ENCODE results near the gene PPP2R1B.

Gene PPP2R1B

DNA sequence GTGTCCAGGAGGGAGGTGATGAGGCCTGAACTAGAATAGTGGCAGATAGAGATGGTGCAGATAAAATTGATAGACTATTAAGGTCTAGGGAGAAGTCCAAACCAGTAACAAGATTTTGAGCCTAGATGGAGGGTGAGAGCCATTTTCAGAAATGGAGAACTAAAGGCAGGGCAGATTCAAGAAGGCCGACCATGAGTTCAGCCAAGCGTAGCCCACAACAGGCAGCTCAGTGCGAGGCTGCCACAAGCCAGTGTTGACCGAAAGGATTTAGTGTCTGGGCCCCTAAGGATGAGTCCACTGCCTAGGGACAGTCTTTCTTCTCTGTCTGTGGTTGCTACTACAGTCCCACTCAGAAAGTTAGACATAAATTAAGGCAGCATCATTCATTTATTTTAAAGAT lies 51.7 kb downstream of the PPP2R1B start:
- Histone ChIP-seq H3K36me3 (peaks cover 15% of the 10 kb centered on the region), H3K4me1 (ENCODE audit: control insufficient read depth in 1 of 2, insufficient read depth in 1 of 2, low read depth in 1 of 2, low read length in 1 of 2) (peaks cover 4% of the 10 kb centered on the region in 2 experiments), H3K27me3 (no peaks in the 10 kb centered on the region), H3K27ac (no peak overlapping the region), H3K9me3 (no peaks in the 10 kb centered on the region), H3K4me3 (ENCODE audit: low read depth in 1 of 2, low read length in 1 of 2) (no peak overlapping the region)
- TF ChIP-seq, protein P1, sequence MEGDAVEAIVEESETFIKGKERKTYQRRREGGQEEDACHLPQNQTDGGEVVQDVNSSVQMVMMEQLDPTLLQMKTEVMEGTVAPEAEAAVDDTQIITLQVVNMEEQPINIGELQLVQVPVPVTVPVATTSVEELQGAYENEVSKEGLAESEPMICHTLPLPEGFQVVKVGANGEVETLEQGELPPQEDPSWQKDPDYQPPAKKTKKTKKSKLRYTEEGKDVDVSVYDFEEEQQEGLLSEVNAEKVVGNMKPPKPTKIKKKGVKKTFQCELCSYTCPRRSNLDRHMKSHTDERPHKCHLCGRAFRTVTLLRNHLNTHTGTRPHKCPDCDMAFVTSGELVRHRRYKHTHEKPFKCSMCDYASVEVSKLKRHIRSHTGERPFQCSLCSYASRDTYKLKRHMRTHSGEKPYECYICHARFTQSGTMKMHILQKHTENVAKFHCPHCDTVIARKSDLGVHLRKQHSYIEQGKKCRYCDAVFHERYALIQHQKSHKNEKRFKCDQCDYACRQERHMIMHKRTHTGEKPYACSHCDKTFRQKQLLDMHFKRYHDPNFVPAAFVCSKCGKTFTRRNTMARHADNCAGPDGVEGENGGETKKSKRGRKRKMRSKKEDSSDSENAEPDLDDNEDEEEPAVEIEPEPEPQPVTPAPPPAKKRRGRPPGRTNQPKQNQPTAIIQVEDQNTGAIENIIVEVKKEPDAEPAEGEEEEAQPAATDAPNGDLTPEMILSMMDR (IDR thresholded peaks at IDR 0.05) = no peak

DNA sequence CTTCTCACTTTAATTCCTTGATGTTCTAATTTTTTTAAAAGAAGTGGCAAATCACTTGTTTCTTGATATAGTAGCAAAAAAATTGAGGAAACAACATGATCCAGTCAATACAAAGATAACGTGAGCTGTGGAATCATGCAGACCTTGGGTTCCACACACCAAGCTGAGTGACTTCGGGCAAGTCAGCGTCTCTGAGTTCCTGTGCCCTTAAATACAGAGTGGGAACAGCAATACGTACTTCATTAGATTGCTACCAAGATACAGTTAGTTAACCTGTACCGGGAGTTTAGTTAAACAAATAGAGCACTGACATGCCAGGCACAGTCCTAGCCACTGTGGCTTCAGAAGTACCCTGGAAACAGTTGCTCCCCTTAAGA lies 58.5 kb downstream of the PPP2R1B start:
- Histone ChIP-seq H3K27me3 (no peaks in the 10 kb centered on the region), H3K4me1 (ENCODE audit: control insufficient read depth in 1 of 2, insufficient read depth in 1 of 2, low read depth in 1 of 2, low read length in 1 of 2) (no peaks in the 10 kb centered on the region), H3K27ac (no peak overlapping the region), H3K36me3 (peaks cover 54% of the 10 kb centered on the region), H3K9me3 (no peaks in the 10 kb centered on the region), H3K4me3 (ENCODE audit: low read depth in 1 of 2, low read length in 1 of 2) (no peak overlapping the region)
- TF ChIP-seq, protein P1 (IDR thresholded peaks at IDR 0.05) = no peak

DNA sequence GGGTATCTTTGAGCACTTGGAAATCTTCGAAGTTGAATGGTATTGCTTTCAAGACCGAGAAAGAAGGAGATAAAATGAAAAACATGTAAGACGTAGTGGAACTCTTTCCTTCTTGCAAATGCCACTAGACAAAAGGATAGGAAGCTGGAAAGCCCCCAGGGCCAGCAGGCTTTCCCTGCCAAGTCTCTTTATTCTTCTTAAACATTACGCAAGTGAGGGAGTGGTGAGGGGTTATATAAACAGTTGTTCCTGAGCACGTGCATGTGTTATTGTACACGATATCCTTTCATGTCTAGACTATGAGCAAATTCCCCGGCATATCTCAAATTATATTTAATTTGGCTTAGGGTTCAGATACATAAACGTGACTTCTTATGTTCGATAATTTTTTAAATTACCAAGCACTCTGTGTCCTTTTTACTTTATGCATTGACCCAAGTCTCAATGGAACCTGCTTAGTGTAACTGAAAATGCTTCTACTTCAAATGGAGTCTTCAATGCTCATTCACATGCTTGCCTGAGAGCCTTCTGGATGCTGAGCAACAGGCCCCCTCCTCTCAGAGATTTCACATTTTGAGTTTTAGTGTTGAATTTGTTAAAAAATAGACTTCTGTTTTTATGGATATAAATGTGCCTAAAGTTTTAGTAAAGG lies 59.0 kb downstream of the PPP2R1B start:
- TF ChIP-seq, protein P1 (IDR thresholded peaks at IDR 0.05) = no peak
- Histone ChIP-seq H3K27ac (no peak overlapping the region), H3K9me3 (no peaks in the 10 kb centered on the region), H3K4me3 (ENCODE audit: low read depth in 1 of 2, low read length in 1 of 2) (no peak overlapping the region), H3K36me3 (peaks cover 49% of the 10 kb centered on the region), H3K27me3 (no peaks in the 10 kb centered on the region), H3K4me1 (ENCODE audit: control insufficient read depth in 1 of 2, insufficient read depth in 1 of 2, low read depth in 1 of 2, low read length in 1 of 2) (no peaks in the 10 kb centered on the region)

DNA sequence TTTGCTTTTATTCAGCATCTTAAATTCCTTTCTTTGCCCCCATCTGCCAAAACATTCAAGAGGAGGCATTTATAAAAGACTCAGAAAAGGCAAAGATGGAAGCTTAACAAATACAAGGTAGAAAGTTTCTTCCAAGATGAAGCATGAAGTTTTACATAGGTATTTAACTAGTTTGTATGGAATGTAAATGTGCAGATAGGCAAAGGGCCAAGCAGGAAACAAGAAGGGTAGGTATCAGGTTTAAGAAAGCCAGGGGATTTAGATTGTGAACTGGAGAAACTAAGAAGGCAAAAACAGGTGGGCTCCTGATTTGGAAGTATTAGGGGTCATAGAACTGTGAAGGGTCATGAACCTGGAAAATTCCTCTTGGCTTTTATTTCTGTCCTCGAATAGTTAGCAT lies 62.6 kb downstream of the PPP2R1B start:
- Histone ChIP-seq H3K36me3 (peaks cover 41% of the 10 kb centered on the region), H3K27me3 (no peaks in the 10 kb centered on the region), H3K9me3 (no peaks in the 10 kb centered on the region), H3K4me1 (ENCODE audit: control insufficient read depth in 1 of 2, insufficient read depth in 1 of 2, low read depth in 1 of 2, low read length in 1 of 2) (no peaks in the 10 kb centered on the region), H3K4me3 (ENCODE audit: low read depth in 1 of 2, low read length in 1 of 2) (no peak overlapping the region), H3K27ac (no peak overlapping the region)
- TF ChIP-seq, protein P1 (IDR thresholded peaks at IDR 0.05) = no peak

DNA sequence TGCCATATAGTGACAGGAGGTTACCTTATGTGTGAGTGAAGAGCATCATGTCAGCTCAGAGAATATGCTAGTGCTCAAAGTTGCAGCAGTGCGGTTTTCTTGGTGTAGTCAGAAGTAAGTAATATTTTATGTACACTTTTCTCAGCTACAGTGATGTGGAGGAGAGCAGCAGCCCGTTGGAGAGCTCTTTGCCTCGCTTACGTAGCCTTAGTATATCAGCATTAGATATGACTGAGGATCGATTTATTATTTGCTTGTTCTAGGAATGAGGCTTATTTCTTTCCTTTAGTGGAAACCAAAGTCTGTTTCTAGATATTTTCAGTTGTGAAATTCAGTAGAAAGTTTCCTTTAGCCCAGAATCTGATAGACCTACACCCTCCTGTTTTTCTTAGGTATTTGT lies 63.6 kb downstream of the PPP2R1B start:
- H3K27me3 ChIP-seq = no peaks in the 10 kb centered on the region
- H3K9me3 ChIP-seq = no peaks in the 10 kb centered on the region
- TF ChIP-seq, protein P1 (IDR thresholded peaks at IDR 0.05) = no peak
- no peaks in the 10 kb centered on the region for H3K4me1 ChIP-seq (ENCODE audit: control insufficient read depth in 1 of 2, insufficient read depth in 1 of 2, low read depth in 1 of 2, low read length in 1 of 2)
- no peak overlapping the region for H3K4me3 ChIP-seq (ENCODE audit: low read depth in 1 of 2, low read length in 1 of 2)
- H3K27ac ChIP-seq = no peak overlapping the region
- peaks cover 38% of the 10 kb centered on the region for H3K36me3 ChIP-seq

Data from neutrophil (primary cell).